Endometrial microvascular endothelial cells (primary cell): Measurements from ENCODE around the gene ROR1. TPM values are rescaled to one million over a fixed set of nuclear protein-coding genes. Genes with fewer than 3 reads are reported as not detected.

Experiments used
- in situ Hi-C: cut with HindIII; loops from 2 replicates; pipeline ENCODE4 v1.10.0; 2017; ENCODE audit warnings: low sequenced_read_pairs, low pct_unique_long_range_greater_than_20kb; ENCODE audit errors: inconsistent ontology term
- total RNA-seq: library from RNA; depleted of rRNA; stranded (reverse); fragments of >200 nt; gene quantifications from one replicate; pipeline ENCODE4 v1.2.3, GENCODE V29; 2015; ENCODE audit errors: inconsistent ontology term

Gene ROR1
- total RNA-seq, 1 donor from 2014 or later, result 3.1 TPM

DNA sequence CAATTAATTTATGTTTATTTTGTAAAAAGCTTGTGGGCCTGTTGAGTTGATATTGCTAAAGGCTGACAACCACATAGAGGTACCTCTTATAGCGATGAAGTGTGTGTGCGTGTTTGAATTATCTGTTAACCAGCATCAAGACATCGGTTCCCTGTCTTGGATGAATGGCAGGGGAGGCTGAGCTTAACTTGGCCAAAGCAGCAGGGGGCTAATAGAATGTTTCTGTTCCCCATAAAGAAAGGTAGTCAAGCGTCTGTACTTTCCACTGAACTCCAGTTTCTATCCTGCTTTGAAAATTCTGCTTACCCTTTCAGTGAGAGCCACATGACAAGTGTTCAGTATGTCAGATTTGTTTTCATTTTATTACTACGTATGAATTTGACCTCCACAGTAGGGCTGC lies 63.0 kb downstream of the ROR1 start:
- in situ Hi-C loops, result no loop called here

DNA sequence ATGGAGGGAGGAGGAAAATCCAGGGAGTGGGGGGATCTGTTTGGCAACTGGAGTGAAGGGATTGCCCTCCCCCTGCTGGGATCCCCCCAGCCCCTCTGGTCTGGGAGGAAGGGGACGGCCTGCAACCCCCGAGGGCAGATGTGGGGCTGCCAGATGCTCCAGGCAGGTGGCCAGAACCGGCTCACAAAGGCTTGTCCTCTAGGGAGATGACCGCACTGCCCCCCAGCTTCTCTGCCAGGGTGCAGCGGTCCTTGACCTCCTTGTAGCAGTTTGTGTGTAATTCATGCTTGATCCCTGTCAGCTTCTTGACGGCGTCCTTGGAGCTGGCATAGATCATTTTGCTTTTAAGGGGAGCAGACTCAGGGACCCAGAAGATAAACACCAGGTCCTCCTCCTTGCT lies 69.2 kb downstream of the ROR1 start:
- in situ Hi-C loops, result no loop called here

- in situ Hi-C loops, result no loop called here
These were observed 70.1 kb downstream of the ROR1 start for GRCh38 chr1:63843884-63844283.

GRCh38 chr1:63845346-63845745 lies 71.5 kb downstream of the ROR1 start:
- in situ Hi-C loops, result no loop called here

DNA sequence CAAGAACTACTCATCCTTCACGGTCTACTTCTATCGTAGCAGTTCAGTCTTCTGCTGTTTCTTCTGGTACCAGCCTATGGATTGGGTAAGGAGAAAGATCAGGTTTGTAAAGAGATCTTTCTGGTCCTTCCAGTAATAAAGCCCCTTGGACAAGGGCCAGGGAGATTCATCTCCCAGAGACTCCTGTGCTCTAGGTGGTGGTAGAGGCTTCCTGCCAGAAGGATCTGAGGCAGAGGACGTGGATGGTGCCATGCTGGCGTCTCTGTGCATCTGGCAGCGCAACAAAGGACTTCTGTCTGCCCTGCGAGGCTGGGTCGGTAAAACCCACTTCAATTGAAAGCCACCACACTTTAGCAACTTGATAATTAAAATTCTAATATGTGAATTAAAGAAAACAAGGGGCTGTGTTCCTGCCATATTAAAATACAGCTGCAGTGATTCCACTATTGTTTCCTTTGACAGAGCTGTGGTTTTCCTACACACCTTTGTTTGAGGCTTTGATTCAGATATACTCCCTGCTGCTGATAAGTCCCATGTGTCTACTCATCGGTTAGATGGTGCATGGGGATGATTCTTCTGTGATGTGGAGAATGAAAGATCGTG lies 73.6 kb downstream of the ROR1 start:
- in situ Hi-C loops, result no loop called here

DNA sequence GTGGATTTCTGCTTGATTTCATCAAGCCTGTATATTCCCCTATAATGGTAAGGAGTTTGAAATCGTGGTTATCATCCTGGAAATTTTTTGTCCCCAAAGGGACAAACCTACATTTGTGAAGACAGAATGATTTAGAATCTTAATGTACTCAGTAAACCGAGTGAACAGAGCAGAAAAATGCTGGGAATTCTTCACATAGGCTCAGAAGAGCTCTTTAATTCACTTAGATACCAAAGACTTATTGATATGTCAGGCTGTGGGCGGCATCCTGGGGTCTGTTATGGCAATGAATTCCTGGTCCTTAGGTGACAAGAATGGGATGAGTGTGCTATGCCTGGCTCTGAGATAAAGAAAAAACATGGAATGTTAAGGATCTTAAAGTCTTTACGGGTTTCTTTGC lies 74.9 kb downstream of the ROR1 start:
- in situ Hi-C loops, result no loop called here

GRCh38 chr1:63849149-63849548 lies 75.3 kb downstream of the ROR1 start:
- in situ Hi-C loops, result no loop called here

DNA sequence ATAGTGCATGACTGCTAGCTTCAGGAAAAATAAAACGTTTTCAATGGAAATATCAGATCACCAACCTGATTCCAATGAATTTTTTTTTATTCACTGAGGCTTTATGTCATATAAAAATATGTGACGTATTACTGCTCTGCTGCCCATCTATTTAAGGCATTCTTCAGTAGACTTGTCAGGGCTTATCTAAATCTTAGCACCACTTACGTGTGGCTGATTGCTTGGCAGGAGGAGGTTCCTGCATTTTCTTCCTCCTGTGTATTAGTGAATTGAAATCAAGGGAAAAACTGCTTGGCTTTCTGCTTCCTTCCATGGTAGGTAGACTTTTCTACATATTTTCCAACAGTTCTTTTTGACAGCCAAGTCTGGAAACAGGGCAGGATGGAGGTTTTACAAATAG lies 80.3 kb downstream of the ROR1 start:
- in situ Hi-C loops, result no loop called here

DNA sequence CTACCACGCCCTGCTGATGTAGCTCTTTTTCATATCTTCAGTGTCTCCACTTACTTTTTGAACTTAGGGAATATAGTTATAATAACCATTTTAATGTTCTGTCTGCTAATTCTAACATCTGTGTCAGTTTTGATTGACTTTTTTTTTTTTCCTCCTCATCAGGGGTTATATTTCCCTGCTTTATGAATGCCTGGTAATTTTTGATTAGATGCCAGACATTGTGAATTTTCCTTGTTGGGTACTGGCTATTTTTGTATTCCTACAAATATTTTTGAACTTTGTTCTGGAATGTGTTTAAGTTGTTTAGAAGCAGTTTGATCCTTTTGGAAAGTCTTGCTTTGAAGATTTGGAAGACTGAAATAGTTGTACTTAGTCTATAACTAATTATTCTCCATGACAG lies 82.1 kb downstream of the ROR1 start:
- in situ Hi-C loops, result no loop called here

GRCh38 chr1:63856924-63857323 lies 83.1 kb downstream of the ROR1 start:
- in situ Hi-C loops, result no loop called here

DNA sequence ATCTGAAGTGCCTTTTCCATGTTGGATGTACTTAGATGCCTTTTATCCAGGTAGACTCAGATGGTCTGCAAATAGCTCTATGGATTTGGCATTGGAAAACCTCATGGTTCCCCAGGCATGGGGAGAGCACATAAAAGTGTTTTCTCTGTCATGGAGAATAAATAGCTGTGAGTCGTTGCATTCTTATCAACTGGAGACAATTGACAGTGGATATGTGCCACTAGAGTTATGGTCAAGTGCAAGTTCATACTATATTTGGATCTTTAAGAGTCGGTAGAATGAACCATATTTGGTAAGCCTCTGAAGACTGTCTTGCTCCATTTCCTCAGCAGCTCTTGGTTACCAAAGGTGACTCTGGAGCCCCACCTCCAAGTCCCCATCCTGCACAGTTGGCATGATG lies 83.7 kb downstream of the ROR1 start:
- in situ Hi-C loops, result no loop called here

DNA sequence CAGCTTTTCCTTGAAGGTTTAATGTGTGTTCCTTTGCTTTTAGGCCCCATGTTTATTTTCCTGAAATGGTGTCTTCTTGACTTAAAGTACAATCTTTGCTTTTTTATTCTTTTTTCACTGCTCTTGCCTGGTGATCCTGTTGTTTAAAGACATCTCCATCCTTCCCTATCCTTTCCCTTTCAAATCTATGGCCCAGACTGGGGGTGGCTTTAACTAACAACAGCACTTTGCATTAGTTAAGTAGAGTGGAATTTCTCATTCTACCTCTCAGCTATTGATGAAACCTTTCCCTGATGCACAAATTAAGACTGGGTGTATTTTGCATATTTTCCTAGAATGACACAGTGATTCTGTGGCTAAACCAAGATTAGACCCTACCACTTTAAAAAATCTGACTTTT lies 84.3 kb downstream of the ROR1 start:
- in situ Hi-C loops, result no loop called here

DNA sequence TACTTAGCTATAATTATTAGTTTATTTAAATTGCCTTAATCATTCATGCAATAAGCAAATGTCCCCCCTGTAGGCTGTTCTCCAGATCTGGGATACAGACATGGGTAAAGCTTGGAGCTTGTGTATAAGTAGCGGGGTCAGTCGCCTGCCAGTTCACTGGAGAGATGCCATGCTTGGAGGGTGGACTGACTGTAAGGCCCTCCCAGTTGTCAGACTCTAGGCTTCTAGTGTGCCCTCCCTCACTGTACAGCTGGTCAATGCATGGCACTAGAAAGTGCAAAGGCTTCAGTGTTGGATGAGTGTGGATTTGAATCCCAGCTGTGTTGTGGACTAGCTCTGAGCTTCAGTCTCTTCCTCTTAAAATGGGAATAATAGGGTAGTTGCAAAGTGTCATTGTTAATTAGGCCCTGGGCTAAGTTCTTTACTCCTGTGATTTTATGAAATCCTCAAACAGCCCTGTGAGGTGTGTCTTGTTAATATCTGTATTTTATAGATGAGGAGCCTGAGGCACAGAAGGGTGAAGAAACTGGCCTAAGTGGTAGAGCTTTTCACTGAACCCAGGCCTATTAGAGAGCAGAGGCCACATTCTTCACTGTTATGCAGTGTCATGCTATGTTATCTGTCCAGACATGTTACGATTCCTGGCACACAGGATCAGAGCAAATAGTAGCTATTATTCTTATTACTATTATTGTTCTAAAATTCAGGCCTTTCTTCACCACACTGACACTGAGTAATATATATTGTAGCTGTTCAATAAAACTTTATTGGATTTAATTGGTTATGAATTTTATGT lies 85.9 kb downstream of the ROR1 start:
- in situ Hi-C loops, result no loop called here

DNA sequence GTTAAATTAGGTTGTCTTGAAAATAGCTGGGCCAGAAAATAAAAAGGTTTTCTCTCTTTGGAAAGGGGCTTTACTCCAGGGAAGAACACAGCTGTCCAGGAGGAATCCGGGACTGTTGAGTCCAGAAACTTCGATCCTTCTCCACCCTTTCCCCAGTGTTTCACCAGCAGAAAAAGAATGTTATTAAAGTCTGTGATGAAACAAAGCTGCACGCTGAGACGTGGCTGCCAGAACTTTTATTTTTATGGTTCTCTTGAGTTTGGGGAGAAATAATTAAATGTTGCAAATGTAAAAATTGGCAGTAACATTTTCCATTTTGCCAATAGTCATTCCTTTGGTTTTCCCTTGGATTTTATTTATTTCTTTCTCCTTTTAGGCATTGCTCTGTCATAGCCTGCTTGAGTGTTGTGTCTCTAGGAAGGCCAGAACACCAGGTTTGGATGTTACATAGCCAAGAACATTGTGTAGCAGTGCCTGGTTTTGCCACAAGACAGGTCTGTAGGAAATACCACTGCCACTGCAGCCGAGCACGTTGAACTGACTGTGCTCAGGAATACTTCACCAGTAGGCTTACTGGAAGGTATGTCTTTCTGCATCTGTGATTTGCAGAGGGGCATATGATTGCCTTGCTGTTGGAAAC lies 87.4 kb downstream of the ROR1 start:
- in situ Hi-C loops, result no loop called here

DNA sequence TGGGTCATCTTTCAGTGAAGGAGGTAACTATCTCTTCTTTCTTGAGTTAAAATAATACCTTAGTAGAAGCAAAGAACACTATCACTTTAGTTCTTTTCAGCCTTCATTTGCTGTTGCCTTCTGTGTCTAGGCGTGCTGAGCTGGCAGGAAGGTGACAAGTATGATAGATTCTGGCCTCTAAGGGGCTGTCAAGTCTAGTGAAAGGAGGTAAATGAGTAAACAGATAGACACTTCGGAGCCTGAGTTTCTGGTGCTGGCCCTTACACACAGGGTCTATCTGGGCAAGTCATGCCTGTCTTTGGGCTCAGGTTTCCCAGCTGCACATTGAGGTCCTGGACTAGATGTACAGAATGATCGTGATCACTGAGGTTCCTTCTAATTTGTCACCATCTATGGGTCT lies 89.3 kb downstream of the ROR1 start:
- in situ Hi-C loops, result no loop called here

DNA sequence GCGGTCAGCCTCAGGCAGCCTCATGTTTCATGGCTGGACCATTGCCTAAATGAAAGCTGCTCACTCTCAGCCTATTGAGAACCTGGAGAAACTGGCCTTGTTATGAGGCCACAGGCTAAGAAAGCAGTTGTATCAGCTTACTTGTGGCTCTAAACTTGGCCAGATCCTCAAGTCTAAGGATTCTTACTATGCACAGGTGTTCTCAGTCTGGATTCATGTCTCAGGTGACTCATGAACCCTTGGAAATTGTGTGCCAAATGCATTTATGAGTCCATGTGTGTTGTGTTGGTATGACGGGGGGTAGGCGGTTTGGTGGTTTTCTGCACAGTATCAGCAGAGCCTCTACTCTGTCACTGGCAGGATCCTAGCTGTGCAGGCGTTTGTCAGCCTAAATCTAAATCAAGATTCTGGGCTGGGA lies 90.4 kb downstream of the ROR1 start:
- in situ Hi-C loops, result no loop called here

DNA sequence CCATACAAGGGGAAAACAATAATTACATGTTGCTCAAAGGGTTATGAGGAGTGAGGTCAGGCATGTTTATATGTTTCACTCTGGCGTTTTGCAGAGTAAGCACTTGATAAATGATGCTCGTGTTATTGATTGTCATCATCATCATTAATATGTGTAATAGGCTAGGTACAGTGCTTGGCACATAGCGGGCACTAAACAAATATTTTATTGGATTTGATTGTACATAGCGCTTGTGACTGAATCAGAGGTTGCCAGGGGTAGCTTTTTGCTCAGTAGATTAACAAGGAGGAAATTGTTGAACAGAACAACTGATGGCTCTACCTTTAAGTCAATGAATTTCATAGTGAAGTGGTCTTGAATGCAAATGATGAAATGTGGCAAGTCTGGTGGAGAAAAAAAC lies 91.7 kb downstream of the ROR1 start:
- in situ Hi-C loops, result no loop called here

- in situ Hi-C loops, result no loop called here
These were observed 92.3 kb downstream of the ROR1 start for GRCh38 chr1:63866084-63866483.

DNA sequence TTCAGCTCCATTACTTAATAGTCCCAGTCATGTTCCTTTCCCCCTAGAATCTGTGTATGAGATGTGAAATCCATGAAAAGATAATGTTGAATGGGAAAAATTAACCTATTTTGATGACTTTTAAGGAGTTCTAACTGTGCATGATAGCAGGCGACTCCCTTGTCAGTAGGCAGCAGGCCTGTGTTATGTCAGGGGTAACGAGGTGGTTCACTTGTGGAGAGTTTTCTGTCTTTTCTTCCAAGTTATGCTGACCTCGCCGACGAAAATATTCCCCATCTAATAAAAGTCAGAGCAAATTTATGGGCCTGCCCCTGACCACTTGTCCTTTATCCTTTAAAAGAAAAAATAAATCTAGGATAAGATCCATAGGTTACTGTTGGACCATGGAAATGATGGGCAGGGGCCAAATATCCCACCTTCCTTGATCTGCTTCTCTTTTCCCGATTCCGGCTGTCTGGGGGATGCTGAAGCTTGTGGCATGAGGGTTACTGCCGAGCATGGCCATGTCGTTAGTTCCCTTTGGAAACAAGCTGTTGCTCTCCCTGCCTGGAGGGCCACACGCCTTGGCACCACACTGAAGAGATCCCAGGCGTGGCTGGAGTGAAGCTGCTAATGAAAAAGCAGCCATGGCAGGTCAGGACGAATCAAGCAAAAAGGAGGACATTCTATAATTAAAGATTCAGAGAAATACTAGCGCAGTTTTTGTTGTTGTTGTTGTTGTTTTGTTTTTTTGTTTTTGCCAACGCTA lies 93.8 kb downstream of the ROR1 start:
- in situ Hi-C loops, result no loop called here
